Adrenal gland (tissue), 5 donors: Measurements from ENCODE around the gene SSBP3.
A peak's percentile ranks its signal among the peaks of the same experiment; 100 is the strongest.

Experiments used
- POLR2A ChIP-seq, 2 donors: fragments of 450-650 bp; IDR thresholded peaks; one replicate each; pipeline ENCODE4 v1.6.1; 2017; ENCODE audit warnings: antibody characterized with exemption in 2 of 2, mild to moderate bottlenecking in 2 of 2, moderate library complexity in 1 of 2
- TF ChIP-seq, protein P1 (sequence below), 6 experiments: fragments of 450-650 bp in 4 of 6; fragments of 200-600 bp in 2 of 6; sonication (generic) in 1 of 6; IDR thresholded peaks; 1 replicate in 5 of 6; 2 replicates in 1 of 6; pipeline versions ENCODE4 v1.5.1 to v1.8.0; 2016 to 2021; ENCODE audit warnings: antibody characterized with exemption in 6 of 6, mild to moderate bottlenecking in 2 of 6, moderate library complexity in 1 of 6
- donor health status: DM: no; HTN: no; CAD: no.

DNA sequence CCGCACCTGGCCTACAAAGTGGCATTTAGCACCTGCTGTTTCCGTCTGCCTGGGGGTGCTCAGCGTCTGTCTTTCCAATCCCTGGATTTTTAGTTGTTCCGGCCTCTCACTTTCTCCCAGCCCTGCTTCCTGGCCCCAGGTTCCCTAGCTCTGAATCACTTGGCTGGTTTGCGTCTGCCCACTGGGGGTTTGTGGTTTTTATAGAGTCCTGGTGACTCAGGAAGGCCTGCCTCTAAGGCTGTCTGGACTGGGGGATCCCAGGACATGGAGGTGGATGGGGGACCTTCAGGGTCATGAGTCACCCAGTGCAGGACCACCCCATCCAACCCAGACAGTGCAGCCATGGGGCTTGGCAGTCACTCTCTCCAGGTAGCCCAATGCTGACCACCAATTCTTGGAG lies 152.7 kb downstream of the SSBP3 start:
- TF ChIP-seq, protein P1, sequence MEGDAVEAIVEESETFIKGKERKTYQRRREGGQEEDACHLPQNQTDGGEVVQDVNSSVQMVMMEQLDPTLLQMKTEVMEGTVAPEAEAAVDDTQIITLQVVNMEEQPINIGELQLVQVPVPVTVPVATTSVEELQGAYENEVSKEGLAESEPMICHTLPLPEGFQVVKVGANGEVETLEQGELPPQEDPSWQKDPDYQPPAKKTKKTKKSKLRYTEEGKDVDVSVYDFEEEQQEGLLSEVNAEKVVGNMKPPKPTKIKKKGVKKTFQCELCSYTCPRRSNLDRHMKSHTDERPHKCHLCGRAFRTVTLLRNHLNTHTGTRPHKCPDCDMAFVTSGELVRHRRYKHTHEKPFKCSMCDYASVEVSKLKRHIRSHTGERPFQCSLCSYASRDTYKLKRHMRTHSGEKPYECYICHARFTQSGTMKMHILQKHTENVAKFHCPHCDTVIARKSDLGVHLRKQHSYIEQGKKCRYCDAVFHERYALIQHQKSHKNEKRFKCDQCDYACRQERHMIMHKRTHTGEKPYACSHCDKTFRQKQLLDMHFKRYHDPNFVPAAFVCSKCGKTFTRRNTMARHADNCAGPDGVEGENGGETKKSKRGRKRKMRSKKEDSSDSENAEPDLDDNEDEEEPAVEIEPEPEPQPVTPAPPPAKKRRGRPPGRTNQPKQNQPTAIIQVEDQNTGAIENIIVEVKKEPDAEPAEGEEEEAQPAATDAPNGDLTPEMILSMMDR (IDR thresholded peaks at IDR 0.05): no peak
- TF ChIP-seq POLR2A (IDR thresholded peaks at IDR 0.05): peak in 1 of 2 donors; percentile 48
